ENCODE measurements around the gene REEP3.
"Not testable (repeated sequence)": the region's sequence is repeated elsewhere in the genome, so short reads cannot be mapped to it uniquely, and the experiment has no call there.

The REEP3 gene, protein sequence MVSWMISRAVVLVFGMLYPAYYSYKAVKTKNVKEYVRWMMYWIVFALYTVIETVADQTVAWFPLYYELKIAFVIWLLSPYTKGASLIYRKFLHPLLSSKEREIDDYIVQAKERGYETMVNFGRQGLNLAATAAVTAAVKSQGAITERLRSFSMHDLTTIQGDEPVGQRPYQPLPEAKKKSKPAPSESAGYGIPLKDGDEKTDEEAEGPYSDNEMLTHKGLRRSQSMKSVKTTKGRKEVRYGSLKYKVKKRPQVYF

DNA sequence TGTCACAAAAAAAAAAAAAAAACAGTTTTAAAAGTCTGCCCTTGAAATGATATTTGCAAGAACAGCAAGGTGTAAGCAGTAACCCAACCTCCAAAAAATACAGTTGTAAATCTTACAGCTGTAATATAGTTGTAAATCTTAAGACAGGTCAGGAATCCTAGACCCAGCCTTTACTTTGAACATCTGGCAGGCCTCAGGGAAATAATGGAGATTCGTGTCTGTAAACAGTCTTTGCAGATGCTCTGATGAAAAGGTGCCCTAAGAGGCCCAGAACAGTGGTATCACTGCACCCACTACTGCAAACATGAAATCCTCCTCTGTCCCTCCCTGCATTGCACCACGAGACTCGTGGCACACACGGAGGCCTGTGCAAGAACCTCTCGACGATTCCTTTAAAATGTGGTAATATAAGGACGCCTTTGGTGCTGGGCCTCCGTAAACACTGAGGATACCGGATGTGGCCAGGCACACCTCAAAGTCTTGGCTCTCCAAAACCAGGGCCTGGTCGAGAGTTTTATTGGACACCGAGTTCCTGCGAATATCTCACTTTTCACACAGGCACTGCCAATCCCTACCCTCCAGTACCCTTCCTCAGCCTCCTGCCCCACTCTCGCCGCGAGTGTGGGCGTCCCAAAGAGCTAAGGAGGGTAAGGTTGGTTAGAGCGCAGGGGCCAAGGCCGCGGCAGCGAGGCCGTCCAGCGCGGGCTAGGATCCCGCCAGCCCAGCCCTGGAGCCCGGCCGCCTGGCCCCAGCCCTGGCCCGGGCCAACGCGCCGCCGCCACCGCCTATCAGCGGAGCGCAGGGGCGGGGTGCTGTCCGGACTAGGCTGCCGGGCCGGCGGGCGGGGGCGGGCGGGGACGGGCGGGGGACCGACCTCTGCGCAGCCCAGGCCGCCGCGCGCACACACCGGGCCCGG is at the start of gene REEP3:
Gene REEP3 (plus strand): TSS at position 902 of the 916 bp plus-strand sequence. CDS start 145 bp downstream, outside the sequence.
- no peak for DNase-seq

- DNase-seq: no peak
Observed at GRCh38 chr10:63474488-63474887, 46.7 kb upstream of the REEP3 start.

DNA sequence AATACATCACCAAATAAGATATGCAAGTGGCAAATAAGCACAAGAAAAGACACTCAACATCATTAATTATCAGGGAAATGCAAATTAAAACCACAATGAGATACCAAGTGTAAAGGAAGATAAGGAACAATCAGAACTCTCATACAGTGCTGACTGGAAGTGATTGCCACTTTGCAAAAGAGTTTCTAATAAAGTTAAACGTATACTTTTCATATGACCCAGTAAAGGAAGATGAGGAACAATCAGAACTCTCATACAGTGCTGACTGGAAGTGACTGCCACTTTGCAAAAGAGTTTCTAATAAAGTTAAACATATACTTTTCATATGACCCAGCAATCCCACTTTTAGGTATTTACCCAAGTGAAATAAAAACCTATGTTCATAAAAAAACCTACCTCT is 43.3 kb upstream of the REEP3 start:
- no peak for DNase-seq

GRCh38 chr10:63478564-63478963 is 42.6 kb upstream of the REEP3 start:
- no peak for DNase-seq

- DNase-seq: no peak
Observed at GRCh38 chr10:63480237-63480636, 41.0 kb upstream of the REEP3 start.

GRCh38 chr10:63481815-63482421 is 39.3 kb upstream of the REEP3 start:
- DNase-seq: no peak

DNA sequence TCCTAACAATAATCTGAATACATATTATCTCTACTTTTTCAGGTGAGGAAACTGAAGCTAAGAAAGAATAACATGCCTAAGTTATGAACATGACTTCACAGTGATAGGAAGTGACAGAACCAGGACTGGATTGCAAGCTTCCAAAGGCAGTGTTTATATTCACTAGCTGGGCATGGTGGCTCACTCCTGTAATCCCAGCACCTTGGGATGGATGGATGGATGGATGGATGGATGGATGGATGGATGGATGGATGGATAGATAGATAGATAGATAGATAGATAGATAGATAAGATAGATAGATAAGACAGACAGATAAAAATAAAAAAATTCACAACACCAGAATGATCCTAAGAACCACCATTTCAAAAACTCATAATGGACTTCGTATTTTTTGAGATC is 37.2 kb upstream of the REEP3 start:
- no peak for DNase-seq

DNA sequence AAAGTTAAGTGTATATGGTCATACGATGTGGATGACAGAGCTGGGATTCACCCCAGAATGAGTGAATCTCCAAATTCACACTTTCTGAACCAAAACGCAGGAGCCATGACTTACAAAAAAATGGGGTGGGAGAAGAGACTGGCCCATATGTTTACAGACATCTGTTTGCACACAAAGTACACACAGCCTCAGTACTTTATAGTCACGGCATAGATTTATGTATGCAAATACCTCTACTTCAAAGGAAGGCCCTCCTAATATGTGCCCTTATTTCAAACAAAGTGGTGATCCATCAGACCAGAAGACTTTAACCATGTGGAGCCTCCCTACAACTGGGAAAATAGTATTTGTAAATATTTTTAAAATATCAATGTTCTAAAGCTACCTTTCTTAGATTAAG is 33.2 kb upstream of the REEP3 start:
- DNase-seq: no peak

DNA sequence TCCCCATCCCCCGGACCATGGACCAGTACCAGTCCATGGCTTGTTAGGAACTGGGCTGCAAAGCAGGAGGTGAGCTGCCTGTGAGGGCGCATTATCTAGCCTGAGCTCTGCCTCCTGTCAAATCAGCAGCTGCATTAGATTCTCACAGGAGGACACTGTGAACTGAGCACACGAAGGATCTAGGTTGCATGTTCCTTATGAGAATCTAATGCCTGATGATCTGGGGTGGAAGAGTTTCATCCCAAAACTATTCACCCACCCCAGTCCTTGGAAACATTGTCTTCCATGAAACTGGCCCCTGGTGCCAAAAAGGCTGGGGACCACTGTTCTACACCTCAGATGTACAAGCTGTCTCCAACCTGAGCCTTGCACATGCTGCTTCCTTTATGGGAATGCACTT is 31.4 kb upstream of the REEP3 start:
- no peak for DNase-seq

DNA sequence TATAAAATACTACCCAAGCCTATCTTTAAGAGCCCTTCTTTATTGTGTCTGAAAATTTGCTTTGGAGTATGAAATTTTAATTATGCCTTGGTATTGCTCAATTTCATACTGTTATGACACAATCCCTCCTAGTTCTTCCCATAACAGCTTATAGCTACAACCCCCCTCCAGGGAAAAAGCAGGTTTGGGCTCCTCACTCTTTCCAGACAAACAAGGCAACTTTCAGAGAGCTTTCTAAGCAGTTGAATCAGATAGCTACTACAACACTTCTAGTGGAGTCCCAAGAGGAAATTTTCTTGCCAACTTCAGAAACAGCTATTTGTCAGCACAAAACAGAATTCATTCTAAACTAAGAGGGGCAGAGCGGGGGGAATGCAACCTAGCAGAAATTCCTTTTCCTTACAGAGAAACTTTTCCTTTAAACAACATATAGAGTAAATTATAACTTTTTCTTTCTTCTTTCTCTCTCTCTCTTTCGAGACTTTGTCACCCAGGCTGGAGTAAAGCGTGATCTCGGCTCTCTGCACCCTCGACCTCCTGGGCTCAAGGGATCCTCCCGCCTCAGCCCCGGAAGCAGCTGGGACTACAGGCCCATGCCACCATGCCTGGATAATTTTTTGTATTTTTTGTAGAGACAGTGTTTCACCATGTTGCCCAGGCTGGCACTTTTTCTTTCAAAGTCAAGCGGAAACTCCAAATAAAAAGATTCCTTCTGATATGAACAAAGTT is 29.4 kb upstream of the REEP3 start:
- no peak for DNase-seq

GRCh38 chr10:63492317-63492690 is 28.9 kb upstream of the REEP3 start:
- DNase-seq: not testable (repeated sequence)

- no peak for DNase-seq
Observed at GRCh38 chr10:63493004-63493403, 28.2 kb upstream of the REEP3 start.

GRCh38 chr10:63494951-63495350 is 26.2 kb upstream of the REEP3 start:
- DNase-seq: no peak

DNA sequence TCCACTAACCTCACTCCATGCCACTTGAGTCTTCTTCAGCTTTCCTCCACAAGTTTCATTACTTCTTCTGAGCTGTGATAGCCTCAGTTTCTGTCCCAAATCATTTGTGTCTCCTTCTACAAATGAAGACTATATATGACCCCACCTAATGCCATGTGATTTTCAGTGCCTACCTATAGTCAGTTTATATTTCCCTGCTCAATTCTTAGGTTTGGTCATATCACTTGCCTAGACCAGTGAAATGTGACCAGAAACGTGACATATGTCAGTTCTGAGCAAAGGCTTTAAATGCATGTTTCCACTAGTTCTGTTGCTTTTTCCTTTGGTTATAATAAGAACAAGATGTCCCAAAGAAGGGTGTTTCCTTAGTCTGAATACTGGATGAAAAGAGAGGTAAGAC is 24.6 kb upstream of the REEP3 start:
- DNase-seq: no peak

DNA sequence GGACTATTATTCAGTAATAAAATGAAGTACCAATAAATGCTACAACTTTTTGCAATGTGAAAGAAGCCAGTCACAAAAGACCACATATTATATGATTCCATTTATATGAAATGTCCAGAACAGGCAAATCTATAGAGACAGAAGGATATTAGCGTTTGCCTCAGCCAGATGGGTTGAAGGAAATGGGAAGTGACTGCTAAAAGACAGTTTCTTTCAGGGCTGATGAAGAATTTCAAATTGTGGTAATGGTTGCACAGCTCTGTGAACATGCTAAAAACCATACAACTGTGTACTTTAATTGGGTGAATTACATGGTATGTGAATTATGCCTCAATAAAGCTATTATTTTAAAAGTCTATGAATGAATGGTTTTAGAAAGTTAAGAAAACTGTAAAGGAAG is 23.9 kb upstream of the REEP3 start:
- no peak for DNase-seq

GRCh38 chr10:63498665-63499064 is 22.5 kb upstream of the REEP3 start:
- DNase-seq: no peak

DNA sequence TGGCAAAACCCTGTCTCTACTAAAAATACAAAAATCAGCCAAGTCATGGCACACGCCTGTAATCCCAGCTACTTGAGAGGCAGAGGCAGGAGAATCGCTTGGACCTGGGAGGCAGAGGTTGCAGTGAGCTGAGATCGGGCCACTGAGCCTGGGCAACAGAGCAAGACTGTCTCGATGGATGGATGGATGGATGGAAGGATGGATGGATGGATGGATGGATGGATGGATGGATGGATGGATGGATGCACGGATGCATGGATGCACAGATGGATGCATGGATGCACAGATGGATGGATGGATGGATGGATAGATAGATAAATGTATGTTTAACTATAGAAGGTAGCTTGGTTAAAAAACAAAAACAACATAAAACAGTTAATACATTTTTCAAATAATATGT is 20.6 kb upstream of the REEP3 start:
- not testable (repeated sequence) for DNase-seq

GRCh38 chr10:63501954-63502353 is 19.2 kb upstream of the REEP3 start:
- no peak for DNase-seq

GRCh38 chr10:63502832-63503231 is 18.4 kb upstream of the REEP3 start:
- no peak for DNase-seq

GRCh38 chr10:63503395-63503794 is 17.8 kb upstream of the REEP3 start:
- no peak for DNase-seq

- no peak for DNase-seq
Observed at GRCh38 chr10:63504145-63504881, 16.9 kb upstream of the REEP3 start.

DNA sequence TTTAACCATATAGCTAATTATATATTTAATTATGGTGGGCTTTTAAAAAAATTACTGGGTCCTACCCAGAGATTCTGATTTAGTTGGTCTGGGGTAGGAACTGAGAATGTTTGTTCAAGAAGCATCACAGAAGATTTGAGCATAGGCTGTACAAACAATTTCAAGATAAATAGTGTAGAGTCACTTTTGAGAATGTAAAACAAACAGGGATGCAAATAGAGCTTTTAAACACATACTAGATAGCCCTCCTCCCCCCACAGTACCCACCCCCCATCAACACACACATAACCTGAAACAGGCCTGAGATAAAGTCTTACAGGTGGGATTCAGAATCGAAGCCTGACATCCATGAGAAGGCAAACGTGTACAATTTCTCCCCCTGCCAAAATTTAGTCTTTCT is 15.6 kb upstream of the REEP3 start:
- DNase-seq: no peak

- no peak for DNase-seq
Observed at GRCh38 chr10:63506554-63506953, 14.6 kb upstream of the REEP3 start.
